Aorta (tissue), 5 donors: Measurements from ENCODE around the gene PPP1R3D. TPM values are rescaled to one million over a fixed set of nuclear protein-coding genes. Genes with fewer than 3 reads are reported as not detected.

ENCODE experiments used
- ATAC-seq: fragments of 200-7000 bp; cut with Tn5 transposase; one replicate; pipeline ENCODE4 v1.9.1; 2022; ENCODE audit warnings: moderate library complexity; ENCODE audit not compliant: low FRiP score
- DNase-seq, 2 donors: peaks; one replicate each; pipeline ENCODE4 v3.0.0-alpha.2; 2020
- H3K27ac ChIP-seq, 2 donors: one replicate each; pipeline ENCODE4 v1.5.1; 2013; ENCODE audit warnings: low read length in 2 of 2, mild to moderate bottlenecking in 2 of 2, moderate library complexity in 2 of 2, control low read depth in 1 of 2, inconsistent platforms in 1 of 2, low read depth in 1 of 2
- H3K27me3 ChIP-seq, 2 donors: one replicate each; pipeline ENCODE4 v1.6.1; 2013; ENCODE audit warnings: control low read depth in 1 of 2, low read length in 1 of 2, mild to moderate bottlenecking in 1 of 2, moderate library complexity in 1 of 2; ENCODE audit not compliant: insufficient read depth in 2 of 2, control insufficient read depth in 1 of 2
- H3K36me3 ChIP-seq, 2 donors: one replicate each; pipeline ENCODE4 v1.6.1; 2013; ENCODE audit warnings: control low read depth in 1 of 2, low read length in 1 of 2, mild to moderate bottlenecking in 1 of 2; ENCODE audit not compliant: insufficient read depth in 2 of 2, control insufficient read depth in 1 of 2
- H3K4me1 ChIP-seq, 2 donors: one replicate each; pipeline ENCODE4 v1.6.1; 2013; ENCODE audit warnings: low read length in 2 of 2, control low read depth in 1 of 2, mild to moderate bottlenecking in 1 of 2, moderate library complexity in 1 of 2; ENCODE audit not compliant: insufficient read depth in 2 of 2, control insufficient read depth in 1 of 2
- H3K4me3 ChIP-seq, 2 donors: one replicate each; pipeline ENCODE4 v1.5.1; 2013; ENCODE audit warnings: low read length in 2 of 2, control low read depth in 1 of 2, mild to moderate bottlenecking in 1 of 2
- H3K9me3 ChIP-seq: one replicate; pipeline ENCODE4 v1.6.1; 2013; ENCODE audit warnings: mild to moderate bottlenecking, low read length; ENCODE audit not compliant: control insufficient read depth
- WGBS, 2 donors: extraction: QIAGEN DNeasy Blood & Tissue Kit; methylation state at CpG; one replicate each; pipeline ENCODE4 v1.1.7; 2013; 5-methylcytosine and 5-hydroxymethylcytosine counted together
- intact Hi-C, 2 donors: fragments of 100-400 bp; cut with DNase I; formaldehyde crosslinking; loops; one replicate each; pipeline versions ENCODE4 v1.14.2 to v1.15.0; 2022
- long read RNA-seq, 2 donors: library from polyadenylated mRNA; unstranded; transcript quantifications; one replicate each; pipeline ENCODE4 v2.0.0, GENCODE V29; 2020 to 2021
- polyA plus RNA-seq, 2 donors: library from polyadenylated mRNA; stranded (reverse); fragments of 200-250 nt; gene quantifications; one replicate each; pipeline ENCODE4 v1.2.3, GENCODE V29; 2013
- total RNA-seq, 2 donors: library from RNA; stranded (reverse); fragmentation: NEBNext Ultra II Directional; extraction: Animal tissue kit (Norgen Biotek cat#: 25700); gene quantifications; one replicate each; pipeline ENCODE4 v1.2.1, GENCODE V29; 2021
- donor health status: healthy with polysubstance abuse.
- donor health status: Bipolar disorder and iron deficiency.
- donor health status: DM: no; HTN: no; CAD: no.
- donor health status: DM: no; HTN: no; CAD: no.
- donor health status: DM: yes; HTN: yes; CAD: no.

Gene PPP1R3D
- total RNA-seq: 1 to 10 TPM; 8.0 to 8.3 TPM
- polyA plus RNA-seq: 1 to 10 TPM; 2.5 to 4.4 TPM
- long read RNA-seq, donor 1, transcript PPP1R3D-201 (1 exons, 3,630 nt): major isoform, 5 of 5 reads
- long read RNA-seq, donor 1, partial matches to known transcripts: 0 of 5 reads
- long read RNA-seq, donor 1, other reads (novel, unspliced or antisense): 0 of 5 reads
- long read RNA-seq, donor 2, transcript PPP1R3D-201 (1 exons, 3,630 nt): major isoform, 5 of 5 reads
- long read RNA-seq, donor 2, partial matches to known transcripts: 0 of 5 reads
- long read RNA-seq, donor 2, other reads (novel, unspliced or antisense): 0 of 5 reads

- DNase-seq (peak; percentile 99), ATAC-seq (peak; percentile 98)
- whole genome bisulfite sequencing, 2 donors: 0% methylated on average over 57 of the region's 57 CpGs
- H3K27ac ChIP-seq: peak within 1 kb of the TSS; percentile 25 to 95
- H3K9me3 ChIP-seq: no peaks in the 10 kb centered on the region
- intact Hi-C loops: no loop called here
- no peaks in the 10 kb centered on the region for H3K27me3 ChIP-seq
- H3K4me3 ChIP-seq: peak within 1 kb of the TSS; percentile 71 to 89
- H3K4me1 ChIP-seq: no peaks in the 10 kb centered on the region
- peaks cover 0 to 5% of the 10 kb centered on the region in 2 donors for H3K36me3 ChIP-seq
These were observed at the start of gene PPP1R3D, which contains the start of gene FAM217B for GRCh38 chr20:59940129-59940955. Gene PPP1R3D, minus strand, starts transcription at chr20:59940305. Its CDS starts 374 bp downstream, at chr20:59939931. Gene FAM217B, plus strand, starts transcription at chr20:59940389. Its CDS starts 3,555 bp downstream, at chr20:59943944.

GRCh38 chr20:59988141-59988540 lies 48.0 kb upstream of the PPP1R3D start:
- no peak for DNase-seq
- Histone ChIP-seq H3K27ac (no peak overlapping the region), H3K9me3 (no peaks in the 10 kb centered on the region), H3K4me1 (no peaks in the 10 kb centered on the region), H3K4me3 (no peak overlapping the region), H3K36me3 (no peaks in the 10 kb centered on the region), H3K27me3 (no peaks in the 10 kb centered on the region)
- intact Hi-C loops: no loop called here
- ATAC-seq: no peak
- WGBS, 2 donors: 18 to 34% methylated on average over 5 of the region's 5 CpGs

- Histone ChIP-seq H3K9me3 (no peaks in the 10 kb centered on the region), H3K36me3 (peaks cover 0 to 1% of the 10 kb centered on the region in 2 donors), H3K27me3 (no peaks in the 10 kb centered on the region), H3K4me3 (no peak overlapping the region), H3K27ac (no peak overlapping the region), H3K4me1 (no peaks in the 10 kb centered on the region)
- ATAC-seq (no peak), DNase-seq (no peak)
- WGBS, 2 donors: 69 to 75% methylated on average over 7 of the region's 7 CpGs
- intact Hi-C loops: no loop called here
These were observed 47.0 kb upstream of the PPP1R3D start for GRCh38 chr20:59987135-59987534.

GRCh38 chr20:59985864-59986263 lies 45.8 kb upstream of the PPP1R3D start:
- Histone ChIP-seq H3K4me3 (no peak overlapping the region), H3K27ac (no peak overlapping the region), H3K36me3 (peaks cover 0 to 1% of the 10 kb centered on the region in 2 donors), H3K27me3 (no peaks in the 10 kb centered on the region), H3K9me3 (no peaks in the 10 kb centered on the region), H3K4me1 (no peaks in the 10 kb centered on the region)
- intact Hi-C loops: no loop called here
- DNase-seq: no peak
- 80 to 94% methylated on average over 3 of the region's 3 CpGs for WGBS, 2 donors
- no peak for ATAC-seq

- Histone ChIP-seq H3K27me3 (no peaks in the 10 kb centered on the region), H3K4me1 (no peaks in the 10 kb centered on the region), H3K36me3 (peaks cover 0 to 1% of the 10 kb centered on the region in 2 donors), H3K9me3 (no peaks in the 10 kb centered on the region), H3K27ac (no peak overlapping the region), H3K4me3 (no peak overlapping the region)
- intact Hi-C loops: no loop called here
- ATAC-seq (no peak), DNase-seq (no peak)
- 82 to 84% methylated on average over 8 of the region's 8 CpGs for WGBS, 2 donors
These were observed 45.1 kb upstream of the PPP1R3D start for GRCh38 chr20:59985164-59985563.

- Histone ChIP-seq H3K27ac (no peak overlapping the region), H3K4me1 (no peaks in the 10 kb centered on the region), H3K4me3 (no peak overlapping the region), H3K36me3 (peaks cover 0 to 1% of the 10 kb centered on the region in 2 donors), H3K9me3 (no peaks in the 10 kb centered on the region), H3K27me3 (no peaks in the 10 kb centered on the region)
- WGBS, 2 donors: 75 to 77% methylated on average over 4 of the region's 4 CpGs
- DNase-seq (no peak), ATAC-seq (no peak)
- intact Hi-C loops: no loop called here
These were observed 44.4 kb upstream of the PPP1R3D start for GRCh38 chr20:59984541-59984940.

GRCh38 chr20:59983076-59983475 lies 43.0 kb upstream of the PPP1R3D start:
- intact Hi-C loops: no loop called here
- WGBS, 2 donors: 87 to 90% methylated on average over 9 of the region's 9 CpGs
- no peaks in the 10 kb centered on the region for H3K27me3 ChIP-seq
- no peak for DNase-seq
- H3K4me1 ChIP-seq: no peaks in the 10 kb centered on the region
- no peak overlapping the region for H3K4me3 ChIP-seq
- H3K36me3 ChIP-seq: peaks cover 0 to 1% of the 10 kb centered on the region in 2 donors
- no peaks in the 10 kb centered on the region for H3K9me3 ChIP-seq
- no peak for ATAC-seq
- H3K27ac ChIP-seq: no peak overlapping the region

GRCh38 chr20:59977086-59977485 lies 37.0 kb upstream of the PPP1R3D start:
- Histone ChIP-seq H3K36me3 (no peaks in the 10 kb centered on the region), H3K27ac (no peak overlapping the region), H3K9me3 (no peaks in the 10 kb centered on the region), H3K4me3 (no peak overlapping the region), H3K4me1 (no peaks in the 10 kb centered on the region), H3K27me3 (no peaks in the 10 kb centered on the region)
- intact Hi-C loops: no loop called here
- no peak for ATAC-seq
- DNase-seq: no peak
- 88% methylated on average over 9 of the region's 9 CpGs for WGBS, 2 donors
